ENCODE results near the gene ARID1B. TPM values are rescaled to one million over a fixed set of nuclear protein-coding genes. Genes with fewer than 3 reads are reported as not detected.

ARID1B gene
- total and polyA plus RNA-seq, 2 donors (not counting 1 experiment from before 2014, with no cell fraction given) = 47.2 to 280 TPM

GRCh38 chr6:157251586-157252247 lies 474.5 kb downstream of the ARID1B start:
- POLR2A ChIA-PET = no interaction called here
- WGBS (ENCODE audit: insufficient coverage) = 62% methylated on average over 3 of the region's 8 CpGs
- no peak overlapping the region for H3K4me2 ChIP-seq (replicated peaks; ENCODE audit: low read depth, low read length, poor library complexity, severe bottlenecking)
- H3K27me3 ChIP-seq (replicated peaks in 1 of 4; ENCODE audit: control extremely low read depth in 1 of 4, control insufficient read depth in 3 of 4, insufficient read depth in 4 of 4, low read length in 3 of 4) = peaks cover 0 to 2% (median 0%) of the 10 kb centered on the region in 4 experiments
- no peak for TF ChIP-seq EZH2 (IDR thresholded peaks at IDR 0.05; ENCODE audit: borderline replicate concordance, insufficient read depth, low read depth, low read length, poor library complexity, severe bottlenecking)
- no peak for TF ChIP-seq CTCF (IDR thresholded peaks at IDR 0.05)
- peaks cover 0 to 14% (median 7%) of the 10 kb centered on the region in 3 donors for H3K9me3 ChIP-seq (ENCODE audit: control extremely low read depth in 1 of 3, control insufficient read depth in 2 of 3, insufficient read depth in 1 of 3, low read length in 2 of 3)
- H3K27ac Mint-ChIP-seq = no peak overlapping the region
- no peak overlapping the region for H3K9ac ChIP-seq (ENCODE audit: low read length)
- H3K4me1 ChIP-seq (ENCODE audit: control insufficient read depth in 2 of 2, insufficient read depth in 2 of 2, low read length in 2 of 2) = no peaks in the 10 kb centered on the region
- H3K9me3 Mint-ChIP-seq (ENCODE audit: insufficient read depth) = no peaks in the 10 kb centered on the region
- ATAC-seq (ENCODE audit: low read depth) (no peak), DNase-seq (no peak)
- H3K4me1 Mint-ChIP-seq = no peaks in the 10 kb centered on the region
- intact Hi-C loops (cut with micrococcal nuclease) = no loop called here
- H3K27ac ChIP-seq (ENCODE audit: low read length in 2 of 2) = no peak overlapping the region
- no peaks in the 10 kb centered on the region for H4K20me1 ChIP-seq (ENCODE audit: control insufficient read depth, insufficient read depth, low read length, poor library complexity, severe bottlenecking)
- H2AFZ ChIP-seq (ENCODE audit: insufficient read depth, low read depth, low read length, poor library complexity, severe bottlenecking) = no peak overlapping the region
- no peak overlapping the region for H3K4me3 ChIP-seq (ENCODE audit: control extremely low read depth in 1 of 5, extremely low read depth in 1 of 5, insufficient read depth in 1 of 5, low read depth in 2 of 5, low read length in 4 of 5)
- H3K27me3 Mint-ChIP-seq = peaks cover 33% of the 10 kb centered on the region
- H3K4me3 Mint-ChIP-seq = no peak overlapping the region
- no peaks in the 10 kb centered on the region for H3K79me2 ChIP-seq (ENCODE audit: control insufficient read depth, insufficient read depth, low read length)
- CTCF ChIA-PET = no interaction called here
- no peaks in the 10 kb centered on the region for H3K36me3 ChIP-seq (replicated peaks in 1 of 2; ENCODE audit: control extremely low read depth in 1 of 2, control insufficient read depth in 1 of 2, extremely low read depth in 1 of 2, insufficient read depth in 2 of 2, low read length in 1 of 2)

GRCh38 chr6:157253017-157253416 lies 475.8 kb downstream of the ARID1B start:
- H3K27ac Mint-ChIP-seq = no peak overlapping the region
- intact Hi-C loops (cut with micrococcal nuclease) = no loop called here
- ChIA-PET CTCF (no interaction called here), POLR2A (no interaction called here)
- no peak overlapping the region for H3K4me2 ChIP-seq (replicated peaks; ENCODE audit: low read depth, low read length, poor library complexity, severe bottlenecking)
- no peaks in the 10 kb centered on the region for H3K4me1 Mint-ChIP-seq
- no peaks in the 10 kb centered on the region for H3K9me3 Mint-ChIP-seq (ENCODE audit: insufficient read depth)
- H3K4me3 Mint-ChIP-seq = no peak overlapping the region
- H3K9ac ChIP-seq (ENCODE audit: low read length) = no peak overlapping the region
- DNase-seq (no peak), ATAC-seq (ENCODE audit: low read depth) (no peak)
- H3K9me3 ChIP-seq (ENCODE audit: control extremely low read depth in 1 of 3, control insufficient read depth in 2 of 3, insufficient read depth in 1 of 3, low read length in 2 of 3) = peaks cover 0 to 8% (median 7%) of the 10 kb centered on the region in 3 donors
- 91% methylated on average over 7 of the region's 7 CpGs for WGBS (ENCODE audit: insufficient coverage)
- H3K27me3 ChIP-seq (replicated peaks in 1 of 4; ENCODE audit: control extremely low read depth in 1 of 4, control insufficient read depth in 3 of 4, insufficient read depth in 4 of 4, low read length in 3 of 4) = peaks cover 0 to 2% (median 0%) of the 10 kb centered on the region in 4 experiments
- no peaks in the 10 kb centered on the region for H4K20me1 ChIP-seq (ENCODE audit: control insufficient read depth, insufficient read depth, low read length, poor library complexity, severe bottlenecking)
- H3K79me2 ChIP-seq (ENCODE audit: control insufficient read depth, insufficient read depth, low read length) = no peaks in the 10 kb centered on the region
- H3K27ac ChIP-seq (ENCODE audit: low read length in 2 of 2) = no peak overlapping the region
- no peak overlapping the region for H3K4me3 ChIP-seq (ENCODE audit: control extremely low read depth in 1 of 5, extremely low read depth in 1 of 5, insufficient read depth in 1 of 5, low read depth in 2 of 5, low read length in 4 of 5)
- H3K36me3 ChIP-seq (replicated peaks in 1 of 2; ENCODE audit: control extremely low read depth in 1 of 2, control insufficient read depth in 1 of 2, extremely low read depth in 1 of 2, insufficient read depth in 2 of 2, low read length in 1 of 2) = no peaks in the 10 kb centered on the region
- H3K4me1 ChIP-seq (ENCODE audit: control insufficient read depth in 2 of 2, insufficient read depth in 2 of 2, low read length in 2 of 2) = no peaks in the 10 kb centered on the region
- H2AFZ ChIP-seq (ENCODE audit: insufficient read depth, low read depth, low read length, poor library complexity, severe bottlenecking) = no peak overlapping the region
- TF ChIP-seq EZH2 (IDR thresholded peaks at IDR 0.05; ENCODE audit: borderline replicate concordance, insufficient read depth, low read depth, low read length, poor library complexity, severe bottlenecking) = no peak
- no peak for TF ChIP-seq CTCF (IDR thresholded peaks at IDR 0.05)
- peaks cover 33% of the 10 kb centered on the region for H3K27me3 Mint-ChIP-seq
